Activated T-cell treated with anti-CD3 and anti-CD28 coated beads, Interleukin-2, amount 50 U/mL, for 48 hours (primary cell): ENCODE measurements around the gene TMEM229B.

Source experiments
- DNase-seq, 2 experiments: peaks; one replicate each; pipeline ENCODE4 v3.0.0-alpha.2; 2020

TMEM229B gene

DNA sequence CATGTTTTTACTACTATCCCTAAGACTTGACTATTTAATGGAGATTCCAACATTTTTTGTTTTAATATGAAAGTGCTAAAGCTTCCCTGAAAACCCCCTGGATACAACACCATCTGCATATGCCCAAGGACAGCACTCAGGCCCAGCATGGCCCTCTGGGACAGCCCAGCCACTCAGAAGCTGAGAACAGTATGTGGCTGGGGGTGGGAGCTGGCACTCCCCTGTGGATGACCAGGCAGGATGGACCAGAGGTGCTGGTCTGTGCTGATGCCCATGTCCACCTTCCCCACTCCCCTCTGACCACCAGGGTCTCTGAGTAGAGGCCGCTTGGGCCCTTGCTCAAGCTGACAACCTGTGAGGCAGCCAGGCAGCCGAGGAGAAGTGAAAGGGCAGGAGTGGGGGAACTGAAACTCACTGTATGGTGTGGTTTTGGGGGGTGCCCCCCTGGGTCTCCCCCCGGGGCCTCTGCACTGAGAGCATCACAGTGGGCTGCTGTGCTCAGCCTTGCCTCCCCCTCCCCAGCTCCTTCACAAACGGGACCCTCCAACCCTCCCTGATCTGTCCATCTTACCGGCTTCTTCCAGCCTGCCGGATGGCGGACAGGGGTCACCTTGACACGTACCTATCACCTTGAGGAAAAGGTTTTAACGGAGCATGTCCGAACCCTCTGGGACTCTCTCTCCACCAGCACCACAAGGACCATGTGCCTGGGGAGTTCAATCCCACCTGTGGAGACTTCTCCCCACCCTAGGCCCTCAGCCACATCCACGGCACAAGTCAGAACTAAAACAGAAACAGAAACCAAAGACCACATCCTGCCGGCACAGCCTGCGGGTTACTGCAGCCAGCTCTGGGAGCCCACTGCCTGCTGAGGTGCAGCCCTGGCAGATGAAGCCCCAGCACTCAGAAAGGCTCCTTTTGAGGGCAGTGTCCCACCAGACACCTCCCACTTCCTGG is at the start of gene TMEM229B:
Gene TMEM229B, minus strand, starts transcription at position 785 of the 957 bp plus-strand sequence. CDS start 14,798 bp downstream, outside the sequence.
- peak; percentile 76 to 84 for DNase-seq

DNA sequence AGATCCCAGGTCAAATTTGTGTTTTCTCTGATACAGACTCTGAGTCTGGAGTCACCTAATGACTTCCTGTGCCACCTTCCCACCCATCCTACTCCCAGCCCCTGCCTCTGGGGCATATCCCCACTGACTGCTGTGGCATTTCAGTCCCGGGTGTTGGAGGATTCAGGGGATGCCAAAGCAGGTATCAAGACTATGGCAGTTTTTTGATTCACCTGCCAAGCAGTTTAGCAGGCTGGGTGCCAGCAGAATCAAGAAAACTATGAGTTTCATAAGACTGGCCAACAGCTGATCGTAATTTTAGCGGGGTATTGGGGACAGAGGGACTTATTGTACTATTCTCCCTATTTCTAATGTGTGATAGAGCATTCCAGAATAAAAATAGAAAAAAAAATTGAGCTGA is 49.2 kb upstream of the TMEM229B start:
- DNase-seq: no peak

DNA sequence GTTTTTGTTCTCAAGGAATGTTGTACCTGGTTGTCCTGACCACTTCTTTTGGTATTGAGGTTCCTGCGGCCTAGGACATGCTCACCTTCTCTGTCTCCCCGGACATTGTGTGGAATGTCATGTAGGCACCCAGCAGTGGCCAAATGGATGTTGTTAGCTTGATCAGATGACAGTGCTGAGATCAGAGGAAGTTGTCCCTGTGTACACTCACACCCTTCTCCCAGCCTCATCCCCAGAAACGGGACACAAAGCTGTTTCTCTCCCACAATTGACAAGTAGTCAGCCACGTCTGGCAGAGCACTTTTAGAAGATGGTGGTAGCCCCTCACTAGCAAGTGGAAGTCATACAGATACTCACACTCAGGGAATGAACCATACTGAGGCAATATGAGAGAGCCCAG is 47.6 kb upstream of the TMEM229B start:
- no peak for DNase-seq

DNA sequence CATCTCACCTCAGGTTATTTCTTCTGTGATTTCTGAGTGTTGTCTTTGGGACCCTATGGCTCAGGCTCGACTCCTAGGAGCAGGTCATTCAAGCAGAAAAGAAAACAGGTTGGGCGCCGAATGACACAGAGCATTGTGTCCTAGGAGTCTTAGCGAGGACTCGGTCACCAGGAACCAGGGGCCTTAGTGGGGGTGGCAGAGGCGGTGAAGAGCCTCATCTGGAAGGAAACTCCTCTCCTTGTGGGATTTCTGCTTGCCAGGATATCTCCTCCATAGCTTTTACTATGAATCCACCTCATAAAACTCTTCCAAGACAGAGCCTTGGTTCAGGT is 45.2 kb upstream of the TMEM229B start:
- peak in 1 of 2 experiments; percentile 27 for DNase-seq

DNA sequence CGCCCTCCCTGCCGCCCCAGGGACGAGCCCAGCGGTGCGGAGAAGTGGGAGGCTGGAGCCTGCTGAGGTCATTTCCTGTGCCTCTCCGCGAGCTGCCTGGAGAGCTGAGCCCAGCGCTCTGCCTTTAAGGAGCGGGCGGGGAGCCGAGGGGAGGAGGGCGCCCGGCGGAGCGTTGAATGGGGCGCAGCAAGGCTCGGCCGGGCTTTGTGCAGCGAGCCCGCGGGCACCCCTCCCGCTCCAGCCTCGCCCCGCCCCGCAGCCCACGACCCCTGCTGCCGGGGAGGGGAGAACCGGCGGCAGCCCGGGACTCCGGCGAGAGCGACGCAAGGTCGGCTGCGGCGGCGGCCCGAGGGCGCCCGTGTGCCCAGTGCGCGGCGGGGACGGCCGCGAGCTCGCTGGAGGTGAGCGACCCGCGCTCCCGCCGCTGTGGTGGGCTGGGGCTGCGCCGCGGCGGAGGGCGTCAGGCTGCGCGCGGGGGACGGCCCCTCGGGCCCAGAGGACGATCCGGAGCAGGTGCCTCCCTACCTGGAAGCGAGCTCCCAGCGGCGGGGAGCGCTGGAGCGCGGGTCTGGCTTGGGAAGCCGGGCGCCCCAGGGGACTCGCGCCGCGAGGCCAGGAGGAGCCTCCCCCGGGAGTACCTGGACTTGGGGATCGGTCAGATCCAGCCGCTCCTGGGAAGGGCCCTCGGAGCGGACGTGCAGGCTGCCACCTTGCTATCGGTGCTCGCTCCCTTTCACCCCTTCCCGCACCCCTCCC is 44.7 kb upstream of the TMEM229B start, which contains the start of gene PLEKHH1:
Gene PLEKHH1, plus strand, starts transcription at position 293 of the 756 bp plus-strand sequence. CDS start 8,578 bp downstream, outside the sequence.
- peak; percentile 75 to 79 for DNase-seq

DNA sequence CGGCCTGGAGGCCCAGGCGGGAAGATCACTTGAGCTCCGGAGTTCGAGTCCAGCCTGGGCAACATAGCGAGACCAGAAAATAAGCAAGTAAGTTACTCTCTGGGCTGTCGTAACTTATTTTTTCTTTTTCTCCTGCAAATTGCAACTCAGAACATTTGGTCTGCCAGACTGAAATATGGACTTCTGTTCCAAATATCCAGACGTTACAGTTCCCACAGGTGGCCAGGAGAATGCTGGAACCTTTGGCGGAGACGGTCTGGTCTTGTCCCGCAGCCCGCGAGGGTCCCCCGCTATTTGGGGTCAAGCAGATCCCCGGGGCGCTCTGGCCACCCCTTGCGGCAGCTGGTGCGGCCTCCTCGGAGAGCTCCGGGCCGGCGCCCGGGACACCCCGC is 44.1 kb upstream of the TMEM229B start:
- no peak for DNase-seq

DNA sequence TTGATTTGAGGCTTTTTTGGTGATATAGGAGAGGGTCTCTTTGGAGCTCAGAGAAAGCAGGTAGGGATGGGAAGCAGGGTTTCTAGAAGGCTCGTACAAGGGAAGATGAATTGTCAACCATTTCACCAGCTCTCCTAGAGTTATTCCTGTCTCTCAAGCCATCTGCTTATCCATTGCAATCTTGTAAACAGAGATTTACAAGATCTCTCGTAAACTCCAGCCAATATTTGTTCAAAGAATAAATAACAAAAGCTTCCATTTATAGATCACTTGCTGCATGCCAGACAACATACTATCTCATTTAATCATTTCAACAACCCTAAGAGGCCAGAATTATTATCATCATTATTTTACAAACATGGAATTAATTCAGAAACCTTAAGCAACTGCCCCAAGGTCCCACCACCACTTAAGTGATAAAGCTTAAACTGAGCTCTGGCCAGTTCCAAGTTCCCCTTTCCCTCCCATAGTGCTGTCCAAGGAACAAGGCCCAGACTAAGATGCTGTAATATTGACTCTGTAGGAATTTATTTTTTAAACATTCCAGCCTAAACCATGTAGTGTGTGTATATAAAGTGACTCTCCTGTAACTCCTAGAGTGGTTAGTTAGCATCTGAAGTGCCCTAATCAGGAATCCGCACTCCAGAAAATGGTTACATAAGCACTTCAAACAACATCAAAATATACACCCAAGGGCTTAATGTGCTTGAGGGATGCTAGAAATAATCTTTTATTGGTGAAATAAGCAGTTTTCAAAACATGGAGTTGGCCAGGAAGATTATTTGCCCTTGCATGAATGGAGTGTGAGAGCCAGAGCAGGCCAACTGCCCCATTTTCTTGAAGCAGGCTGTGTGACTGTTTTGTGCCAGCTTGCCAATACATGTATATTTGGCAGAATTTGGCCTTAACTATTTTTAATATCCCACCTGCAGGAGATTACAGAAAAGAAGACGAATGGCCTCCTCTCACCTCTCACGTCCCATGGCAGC is 41.7 kb upstream of the TMEM229B start:
- no peak for DNase-seq

GRCh38 chr14:67528276-67528675 is 39.8 kb upstream of the TMEM229B start:
- DNase-seq: no peak

GRCh38 chr14:67527756-67528155 is 39.2 kb upstream of the TMEM229B start:
- no peak for DNase-seq

DNA sequence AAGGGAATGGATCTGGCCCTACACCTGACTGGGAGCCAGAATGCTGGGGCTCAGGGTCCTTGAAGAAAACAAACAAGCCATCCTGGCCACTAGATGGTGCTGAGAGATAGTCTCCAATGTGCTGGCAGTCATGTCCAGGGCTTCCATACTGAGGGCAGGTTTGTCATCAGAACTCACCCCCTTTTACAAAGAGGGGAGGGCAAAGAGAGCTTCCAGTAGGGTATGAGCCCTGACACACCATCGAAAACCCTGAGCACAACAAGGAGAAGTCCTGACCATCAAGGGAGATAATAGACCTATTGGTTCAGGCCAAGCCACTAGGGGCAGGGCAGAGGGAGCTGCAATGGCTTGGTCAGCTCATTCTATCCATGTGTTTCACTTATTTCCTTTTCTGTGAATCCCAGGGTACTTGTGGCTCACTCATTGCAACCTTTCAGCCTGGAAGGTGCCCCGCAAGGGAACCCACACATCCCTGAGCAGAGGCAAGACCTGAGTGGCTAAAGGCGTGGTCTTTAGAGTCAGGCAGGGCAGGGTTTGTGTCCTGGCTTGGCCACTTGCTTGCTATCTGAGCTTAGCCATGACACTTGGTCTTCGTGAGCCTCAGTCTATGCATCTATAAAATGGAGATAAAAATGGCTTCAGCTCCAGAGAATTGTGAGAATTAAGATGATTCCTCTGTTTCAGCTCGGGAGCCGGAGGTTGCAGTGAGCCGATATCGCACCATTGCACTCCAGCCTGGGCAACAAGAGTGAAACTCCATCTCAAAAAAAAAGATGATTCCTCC is 38.3 kb upstream of the TMEM229B start:
- DNase-seq: peak in 1 of 2 experiments; percentile 54

GRCh38 chr14:67526181-67526580 is 37.7 kb upstream of the TMEM229B start:
- no peak for DNase-seq

DNA sequence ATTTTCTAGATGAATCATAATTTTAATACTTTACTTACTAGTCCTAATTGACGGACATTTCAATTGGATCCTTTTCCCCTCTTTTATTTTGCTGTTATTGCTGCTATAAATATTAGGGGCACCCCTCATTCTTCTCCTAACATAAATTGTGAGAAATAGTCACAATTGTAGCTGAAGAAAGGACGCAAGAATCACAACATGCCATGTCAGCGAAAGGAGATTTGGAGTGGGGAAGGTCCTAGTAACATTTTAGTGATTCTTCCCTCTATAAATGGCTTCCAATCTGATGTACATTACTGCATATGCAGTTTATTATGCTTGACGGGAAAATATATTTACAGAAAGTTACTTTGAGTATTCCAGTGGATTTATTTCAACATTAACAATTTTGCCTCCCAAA is 36.9 kb upstream of the TMEM229B start:
- no peak for DNase-seq

DNA sequence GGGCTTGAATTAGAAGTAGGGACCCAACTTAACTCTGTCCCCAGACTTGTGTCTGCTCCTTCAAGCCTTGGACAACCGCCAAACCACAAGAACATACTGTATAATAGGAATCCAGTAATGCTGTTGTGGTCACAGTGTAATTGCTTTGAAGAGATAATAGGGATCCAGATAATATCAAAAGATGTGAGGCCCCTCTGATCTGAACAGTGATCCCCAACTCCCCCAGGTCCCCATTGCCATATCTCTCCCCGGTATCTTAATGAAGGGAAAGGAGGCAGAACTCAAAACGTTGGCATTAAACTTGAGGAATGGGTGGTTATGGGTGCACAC is 36.1 kb upstream of the TMEM229B start:
- DNase-seq: no peak

- no peak for DNase-seq
Measured at GRCh38 chr14:67523764-67524633, 35.5 kb upstream of the TMEM229B start.

- DNase-seq: no peak
Measured at GRCh38 chr14:67522270-67522669, 33.7 kb upstream of the TMEM229B start.

DNA sequence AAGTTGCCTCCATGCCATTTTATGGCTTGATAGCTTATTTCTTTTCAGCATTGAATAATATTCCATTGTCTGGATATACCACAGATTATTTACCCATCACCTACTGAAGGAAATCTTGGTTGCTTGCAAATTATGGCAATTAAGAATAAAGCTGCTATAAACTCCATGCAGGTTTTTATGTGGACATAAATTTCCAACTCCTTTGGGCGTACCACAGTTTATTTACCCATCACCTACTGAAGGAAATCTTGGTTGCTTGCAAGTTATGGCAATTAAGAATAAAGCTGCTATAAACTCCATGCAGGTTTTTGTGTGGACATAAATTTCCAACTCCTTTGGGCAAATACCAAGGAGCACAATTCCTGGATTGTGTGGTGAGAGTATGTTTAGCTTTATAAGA is 32.0 kb upstream of the TMEM229B start:
- no peak for DNase-seq

GRCh38 chr14:67519406-67519805 is 30.9 kb upstream of the TMEM229B start:
- no peak for DNase-seq

- DNase-seq: no peak
Measured at GRCh38 chr14:67517083-67517482, 28.6 kb upstream of the TMEM229B start.

- DNase-seq: no peak
Measured at GRCh38 chr14:67516676-67517075, 28.2 kb upstream of the TMEM229B start.

DNA sequence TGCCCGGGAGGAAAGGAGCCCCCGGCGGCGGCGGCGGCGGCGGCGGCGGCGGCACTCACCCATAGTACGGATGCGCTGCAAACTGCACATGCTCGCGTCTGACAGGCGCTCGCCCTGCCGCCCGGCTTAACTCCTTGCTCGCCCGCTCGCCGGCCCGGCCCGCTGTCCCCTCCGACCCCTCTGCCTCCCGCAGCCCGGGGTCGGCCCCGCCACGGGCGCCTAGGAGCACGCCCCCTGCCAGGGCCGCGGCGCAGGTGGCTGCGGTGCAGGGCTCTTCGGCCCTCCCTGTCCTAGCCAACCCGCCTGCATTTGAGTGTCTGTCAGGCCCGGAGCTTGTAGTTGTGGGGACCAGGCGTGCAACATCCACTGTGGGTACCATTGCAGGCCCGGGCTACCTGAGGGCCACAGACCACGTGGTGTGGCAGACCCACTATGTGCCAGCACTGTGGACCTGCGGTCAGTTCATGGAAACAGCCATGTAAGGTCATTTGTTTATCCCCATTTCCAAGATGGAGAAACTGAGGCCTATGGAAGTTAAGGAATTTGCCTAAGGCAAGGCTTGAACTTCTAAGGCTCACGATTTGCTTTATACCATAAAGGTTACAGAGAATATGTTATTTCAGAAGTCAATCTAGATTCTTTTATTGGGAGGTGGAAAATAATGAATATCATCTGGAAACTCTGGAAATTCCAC is 27.0 kb upstream of the TMEM229B start:
- DNase-seq: peak; percentile 60 to 66
